Esophagus muscularis mucosa (tissue), 4 donors: ENCODE results near the gene ARHGEF12. TPM values are rescaled to one million over a fixed set of nuclear protein-coding genes. Genes with fewer than 3 reads are reported as not detected.

ENCODE experiments used
- DNase-seq: peaks from one replicate; pipeline ENCODE4 v3.0.0-alpha.2; 2017; ENCODE audit errors: extremely low spot score
- H3K27ac ChIP-seq, 4 donors: fragments of 200-600 bp; sonication (generic); replicated peaks in 1 of 4; 1 replicate in 3 of 4; 2 replicates in 1 of 4; pipeline ENCODE4 v1.5.1; 2016 to 2019; ENCODE audit warnings: mild to moderate bottlenecking in 1 of 4
- H3K27me3 ChIP-seq, 4 donors: fragments of 200-600 bp; sonication (generic); one replicate each; pipeline versions ENCODE4 v1.5.1 to v1.6.0; 2016 to 2019
- H3K36me3 ChIP-seq, 4 donors: fragments of 200-600 bp; sonication (generic); one replicate each; pipeline ENCODE4 v1.5.1; 2016 to 2019
- H3K4me1 ChIP-seq, 4 donors: fragments of 200-600 bp; sonication (generic); one replicate each; pipeline ENCODE4 v1.5.1; 2016 to 2019
- H3K4me3 ChIP-seq, 4 donors: fragments of 200-600 bp; sonication (generic); 1 replicate in 2 of 4; 2 replicates in 2 of 4; pipeline ENCODE4 v1.5.1; 2016 to 2019; ENCODE audit warnings: mild to moderate bottlenecking in 4 of 4, moderate library complexity in 1 of 4
- H3K9me3 ChIP-seq, 4 donors: fragments of 200-600 bp; sonication (generic); 1 replicate in 3 of 4; 2 replicates in 1 of 4; pipeline ENCODE4 v1.5.1; 2016 to 2019
- EP300 ChIP-seq: sonication (generic); formaldehyde crosslinking; IDR thresholded peaks from one replicate; pipeline ENCODE4 v1.6.1; 2017; ENCODE audit warnings: antibody characterized with exemption
- POLR2A ChIP-seq: fragments of 450-650 bp; IDR thresholded peaks from one replicate; pipeline ENCODE4 v1.6.1; 2017; ENCODE audit warnings: antibody characterized with exemption, moderate library complexity, mild to moderate bottlenecking, low read depth
- POLR2AphosphoS5 ChIP-seq, 2 donors: sonication (generic); formaldehyde crosslinking; IDR thresholded peaks; one replicate each; pipeline ENCODE4 v1.6.1; 2017; ENCODE audit warnings: antibody characterized with exemption in 2 of 2
- WGBS: methylation state at CpG from one replicate; pipeline ENCODE4 v1.1.5; 2018; 5-methylcytosine and 5-hydroxymethylcytosine counted together
- intact Hi-C: fragments of 100-400 bp; cut with DNase I; formaldehyde crosslinking; loops from one replicate; pipeline ENCODE4 v1.15.1; 2023
- total RNA-seq, 4 donors: library from RNA; depleted of rRNA; stranded (reverse); fragments of >200 nt; gene quantifications; one replicate each; pipeline versions ENCODE4 v1.1.0 to v1.2.1, GENCODE V29; 2016
- TF ChIP-seq, protein P1 (sequence below), 3 experiments: fragments of 200-600 bp in 2 of 3; fragments of 450-650 bp in 1 of 3; sonication (generic) in 2 of 3; IDR thresholded peaks; one replicate each; pipeline ENCODE4 v1.5.1; 2017 to 2019; ENCODE audit warnings: antibody characterized with exemption in 3 of 3, mild to moderate bottlenecking in 2 of 3, moderate library complexity in 1 of 3

ARHGEF12 gene, protein sequence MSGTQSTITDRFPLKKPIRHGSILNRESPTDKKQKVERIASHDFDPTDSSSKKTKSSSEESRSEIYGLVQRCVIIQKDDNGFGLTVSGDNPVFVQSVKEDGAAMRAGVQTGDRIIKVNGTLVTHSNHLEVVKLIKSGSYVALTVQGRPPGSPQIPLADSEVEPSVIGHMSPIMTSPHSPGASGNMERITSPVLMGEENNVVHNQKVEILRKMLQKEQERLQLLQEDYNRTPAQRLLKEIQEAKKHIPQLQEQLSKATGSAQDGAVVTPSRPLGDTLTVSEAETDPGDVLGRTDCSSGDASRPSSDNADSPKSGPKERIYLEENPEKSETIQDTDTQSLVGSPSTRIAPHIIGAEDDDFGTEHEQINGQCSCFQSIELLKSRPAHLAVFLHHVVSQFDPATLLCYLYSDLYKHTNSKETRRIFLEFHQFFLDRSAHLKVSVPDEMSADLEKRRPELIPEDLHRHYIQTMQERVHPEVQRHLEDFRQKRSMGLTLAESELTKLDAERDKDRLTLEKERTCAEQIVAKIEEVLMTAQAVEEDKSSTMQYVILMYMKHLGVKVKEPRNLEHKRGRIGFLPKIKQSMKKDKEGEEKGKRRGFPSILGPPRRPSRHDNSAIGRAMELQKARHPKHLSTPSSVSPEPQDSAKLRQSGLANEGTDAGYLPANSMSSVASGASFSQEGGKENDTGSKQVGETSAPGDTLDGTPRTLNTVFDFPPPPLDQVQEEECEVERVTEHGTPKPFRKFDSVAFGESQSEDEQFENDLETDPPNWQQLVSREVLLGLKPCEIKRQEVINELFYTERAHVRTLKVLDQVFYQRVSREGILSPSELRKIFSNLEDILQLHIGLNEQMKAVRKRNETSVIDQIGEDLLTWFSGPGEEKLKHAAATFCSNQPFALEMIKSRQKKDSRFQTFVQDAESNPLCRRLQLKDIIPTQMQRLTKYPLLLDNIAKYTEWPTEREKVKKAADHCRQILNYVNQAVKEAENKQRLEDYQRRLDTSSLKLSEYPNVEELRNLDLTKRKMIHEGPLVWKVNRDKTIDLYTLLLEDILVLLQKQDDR (N-terminal part only)
- 100 to 1,000 TPM in 3 of 4 donors, 10 to 100 TPM in 1; 89.1 to 118 (median 106) TPM for total RNA-seq

DNA sequence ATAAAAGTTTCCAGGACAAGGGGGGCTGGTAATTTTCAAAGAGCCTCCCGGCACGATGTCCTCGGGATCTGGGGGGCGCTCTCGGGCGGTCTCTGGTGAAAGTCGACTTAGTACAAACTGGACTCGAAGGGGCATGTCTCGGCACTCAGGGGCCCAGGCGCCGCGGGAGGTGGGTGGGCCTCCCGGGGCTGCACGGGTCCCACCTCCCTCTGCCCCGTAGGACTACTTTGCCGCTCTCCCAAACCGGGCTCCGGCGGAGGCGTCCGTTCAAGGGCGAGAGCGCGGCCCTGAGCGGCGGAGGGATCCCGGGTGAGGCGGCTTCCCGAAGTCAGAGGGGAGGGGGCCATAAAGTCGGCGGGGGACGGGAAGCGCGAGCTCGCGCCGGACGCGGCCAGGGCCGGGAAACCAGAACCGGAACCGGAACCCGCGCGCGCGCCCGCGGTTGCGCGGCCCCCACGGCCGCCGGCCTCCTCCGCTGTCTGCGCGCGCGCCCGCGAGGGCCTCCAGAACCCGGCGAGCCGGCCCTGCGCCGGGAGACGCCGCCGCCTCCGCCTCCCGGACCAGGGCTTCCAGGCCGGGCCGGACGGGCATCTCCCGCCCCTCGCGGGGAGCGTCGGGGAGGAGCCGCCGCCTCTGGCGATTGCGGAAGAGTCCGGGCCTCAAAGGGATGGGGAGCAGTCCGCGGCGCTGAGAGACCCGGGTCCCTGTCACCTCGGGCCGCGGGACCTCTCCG lies at the start of gene ARHGEF12:
TSS of gene ARHGEF12 (plus strand) at position 506 of the 733 bp plus-strand sequence. CDS start 831 bp downstream, outside the sequence.
- TF ChIP-seq POLR2A (peak; percentile 63), POLR2AphosphoS5 (IDR thresholded peaks at IDR 0.05) (peak; percentile 71 to 82), EP300 (peak; percentile 22)
- TF ChIP-seq, protein P1, sequence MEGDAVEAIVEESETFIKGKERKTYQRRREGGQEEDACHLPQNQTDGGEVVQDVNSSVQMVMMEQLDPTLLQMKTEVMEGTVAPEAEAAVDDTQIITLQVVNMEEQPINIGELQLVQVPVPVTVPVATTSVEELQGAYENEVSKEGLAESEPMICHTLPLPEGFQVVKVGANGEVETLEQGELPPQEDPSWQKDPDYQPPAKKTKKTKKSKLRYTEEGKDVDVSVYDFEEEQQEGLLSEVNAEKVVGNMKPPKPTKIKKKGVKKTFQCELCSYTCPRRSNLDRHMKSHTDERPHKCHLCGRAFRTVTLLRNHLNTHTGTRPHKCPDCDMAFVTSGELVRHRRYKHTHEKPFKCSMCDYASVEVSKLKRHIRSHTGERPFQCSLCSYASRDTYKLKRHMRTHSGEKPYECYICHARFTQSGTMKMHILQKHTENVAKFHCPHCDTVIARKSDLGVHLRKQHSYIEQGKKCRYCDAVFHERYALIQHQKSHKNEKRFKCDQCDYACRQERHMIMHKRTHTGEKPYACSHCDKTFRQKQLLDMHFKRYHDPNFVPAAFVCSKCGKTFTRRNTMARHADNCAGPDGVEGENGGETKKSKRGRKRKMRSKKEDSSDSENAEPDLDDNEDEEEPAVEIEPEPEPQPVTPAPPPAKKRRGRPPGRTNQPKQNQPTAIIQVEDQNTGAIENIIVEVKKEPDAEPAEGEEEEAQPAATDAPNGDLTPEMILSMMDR (IDR thresholded peaks at IDR 0.05), result peak; percentile 18 to 27 (median 21)
- Histone ChIP-seq H3K4me1 (peaks cover 41 to 74% (median 70%) of the 10 kb centered on the region in 4 donors), H3K27me3 (no peaks in the 10 kb centered on the region), H3K9me3 (no peaks in the 10 kb centered on the region), H3K4me3 (peak within 1 kb of the TSS; percentile 86 to 99 (median 96)), H3K36me3 (peaks cover 0 to 4% (median 0%) of the 10 kb centered on the region in 4 donors), H3K27ac (peak within 1 kb of the TSS; percentile 99 to 100 (median 99))
- peak; percentile 97 for DNase-seq
- under 1% methylated on average over 24 of the region's 92 CpGs for WGBS
- intact Hi-C loops, result loop anchor here (2.0 kb wide), 1 partner anchor 97 kb away; no protein-coding TSS in a partner anchor

- no peak for DNase-seq
These were observed 48.2 kb upstream of the ARHGEF12 start for GRCh38 chr11:120288021-120288420.

GRCh38 chr11:120289426-120289825 lies 46.8 kb upstream of the ARHGEF12 start:
- WGBS, result 85% methylated on average over 9 of the region's 9 CpGs
- H3K36me3 ChIP-seq, result no peaks in the 10 kb centered on the region
- no peak for TF ChIP-seq EP300
- no peak for TF ChIP-seq POLR2A
- no peak for TF ChIP-seq POLR2AphosphoS5 (IDR thresholded peaks at IDR 0.05)
- TF ChIP-seq, protein P1 (IDR thresholded peaks at IDR 0.05), result no peak
- no peak overlapping the region for H3K4me3 ChIP-seq
- H3K4me1 ChIP-seq, result no peaks in the 10 kb centered on the region
- no peak for DNase-seq
- no peak overlapping the region for H3K27ac ChIP-seq
- peaks cover 0 to 34% (median 2%) of the 10 kb centered on the region in 4 donors for H3K27me3 ChIP-seq
- intact Hi-C loops, result no loop called here
- H3K9me3 ChIP-seq, result no peaks in the 10 kb centered on the region

More at GRCh38 chr11:120288021-120288420, 48.2 kb upstream of the ARHGEF12 start:
- intact Hi-C loops, result no loop called here
- TF ChIP-seq, protein P1 (IDR thresholded peaks at IDR 0.05), result no peak
- TF ChIP-seq POLR2A (no peak), EP300 (no peak)
- no peak overlapping the region for H3K4me3 ChIP-seq
- WGBS, result 90% methylated on average over 2 of the region's 2 CpGs
- H3K4me1 ChIP-seq, result no peaks in the 10 kb centered on the region
- no peaks in the 10 kb centered on the region for H3K9me3 ChIP-seq
- H3K27me3 ChIP-seq, result peaks cover 0 to 22% (median 2%) of the 10 kb centered on the region in 4 donors
- no peaks in the 10 kb centered on the region for H3K36me3 ChIP-seq
- no peak overlapping the region for H3K27ac ChIP-seq

- TF ChIP-seq, protein P1 (IDR thresholded peaks at IDR 0.05), result no peak
- no peak for TF ChIP-seq EP300
- TF ChIP-seq POLR2AphosphoS5 (IDR thresholded peaks at IDR 0.05), result no peak
- TF ChIP-seq POLR2A, result no peak
- 68% methylated on average over 3 of the region's 3 CpGs for WGBS
- no peaks in the 10 kb centered on the region for H3K9me3 ChIP-seq
- H3K4me3 ChIP-seq, result no peak overlapping the region
- no peaks in the 10 kb centered on the region for H3K4me1 ChIP-seq
- intact Hi-C loops, result no loop called here
- no peak for DNase-seq
- no peak overlapping the region for H3K27ac ChIP-seq
- no peaks in the 10 kb centered on the region for H3K36me3 ChIP-seq
- peaks cover 0 to 42% (median 2%) of the 10 kb centered on the region in 4 donors for H3K27me3 ChIP-seq
These were observed 45.3 kb upstream of the ARHGEF12 start for GRCh38 chr11:120290956-120291355.
